ENCODE results near the gene VAT1L.

Gene VAT1L, protein sequence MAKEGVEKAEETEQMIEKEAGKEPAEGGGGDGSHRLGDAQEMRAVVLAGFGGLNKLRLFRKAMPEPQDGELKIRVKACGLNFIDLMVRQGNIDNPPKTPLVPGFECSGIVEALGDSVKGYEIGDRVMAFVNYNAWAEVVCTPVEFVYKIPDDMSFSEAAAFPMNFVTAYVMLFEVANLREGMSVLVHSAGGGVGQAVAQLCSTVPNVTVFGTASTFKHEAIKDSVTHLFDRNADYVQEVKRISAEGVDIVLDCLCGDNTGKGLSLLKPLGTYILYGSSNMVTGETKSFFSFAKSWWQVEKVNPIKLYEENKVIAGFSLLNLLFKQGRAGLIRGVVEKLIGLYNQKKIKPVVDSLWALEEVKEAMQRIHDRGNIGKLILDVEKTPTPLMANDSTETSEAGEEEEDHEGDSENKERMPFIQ

DNA sequence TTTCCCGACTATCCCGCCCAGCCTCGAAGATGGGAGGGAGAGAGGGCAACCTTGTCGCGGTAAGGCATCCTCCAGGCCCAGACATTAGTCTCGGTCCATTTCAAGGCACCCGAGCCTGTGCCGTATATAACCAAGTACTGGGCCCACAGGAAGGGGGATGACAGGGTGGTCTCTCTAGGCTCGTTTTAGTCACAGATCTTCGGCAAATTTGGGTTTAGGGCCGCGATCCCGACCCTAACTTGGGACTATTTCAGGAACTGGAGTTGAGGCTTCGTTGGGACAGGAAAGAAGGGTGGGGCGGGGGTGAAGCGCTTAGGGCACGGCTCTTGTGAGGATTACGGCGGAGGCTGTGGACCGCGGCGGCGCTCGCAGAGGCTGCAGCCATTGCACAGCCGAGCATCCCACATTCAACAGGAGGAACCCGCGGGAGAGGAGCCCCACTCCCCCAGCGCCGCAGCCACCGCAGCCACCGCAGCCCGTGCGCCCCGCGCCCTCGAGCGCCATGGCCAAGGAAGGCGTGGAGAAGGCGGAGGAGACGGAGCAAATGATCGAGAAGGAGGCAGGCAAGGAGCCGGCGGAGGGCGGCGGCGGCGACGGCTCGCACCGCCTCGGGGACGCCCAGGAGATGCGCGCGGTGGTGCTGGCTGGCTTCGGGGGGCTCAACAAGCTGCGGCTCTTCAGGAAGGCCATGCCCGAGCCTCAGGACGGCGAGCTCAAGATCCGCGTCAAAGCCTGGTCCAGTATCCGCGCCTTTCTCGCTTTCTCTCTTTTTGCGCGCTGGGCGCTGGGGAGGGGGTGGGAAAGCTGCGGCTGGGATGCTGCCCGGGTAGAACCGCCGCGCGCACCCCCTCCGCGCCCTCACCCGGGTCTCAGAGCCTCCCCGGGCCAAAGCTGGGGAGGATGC, at the start of gene VAT1L:
TSS of gene VAT1L (plus strand) at position 384 of the 904 bp plus-strand sequence. CDS start at position 503, 119 bp downstream.
- Histone ChIP-seq H3K4me1 (ENCODE audit: control insufficient read depth in 2 of 2, insufficient read depth in 2 of 2, low read length in 2 of 2) (peaks cover 3 to 4% of the 10 kb centered on the region in 2 donors), H3K27ac (ENCODE audit: low read depth in 2 of 2, low read length in 2 of 2) (no peak within 1 kb of the TSS), H3K4me3 (ENCODE audit: low read length in 2 of 2) (peak within 1 kb of the TSS; percentile 37 to 50), H3K9me3 (ENCODE audit: control insufficient read depth in 2 of 2, low read length in 2 of 2) (no peaks in the 10 kb centered on the region), H3K27me3 (ENCODE audit: control insufficient read depth in 2 of 2, insufficient read depth in 2 of 2, low read length in 2 of 2) (peaks cover 35 to 49% of the 10 kb centered on the region in 2 donors), H3K36me3 (ENCODE audit: control insufficient read depth in 2 of 2, insufficient read depth in 2 of 2, low read length in 2 of 2) (no peaks in the 10 kb centered on the region), H3K9ac (ENCODE audit: low read depth in 1 of 2, low read length in 2 of 2) (no peak within 1 kb of the TSS)

DNA sequence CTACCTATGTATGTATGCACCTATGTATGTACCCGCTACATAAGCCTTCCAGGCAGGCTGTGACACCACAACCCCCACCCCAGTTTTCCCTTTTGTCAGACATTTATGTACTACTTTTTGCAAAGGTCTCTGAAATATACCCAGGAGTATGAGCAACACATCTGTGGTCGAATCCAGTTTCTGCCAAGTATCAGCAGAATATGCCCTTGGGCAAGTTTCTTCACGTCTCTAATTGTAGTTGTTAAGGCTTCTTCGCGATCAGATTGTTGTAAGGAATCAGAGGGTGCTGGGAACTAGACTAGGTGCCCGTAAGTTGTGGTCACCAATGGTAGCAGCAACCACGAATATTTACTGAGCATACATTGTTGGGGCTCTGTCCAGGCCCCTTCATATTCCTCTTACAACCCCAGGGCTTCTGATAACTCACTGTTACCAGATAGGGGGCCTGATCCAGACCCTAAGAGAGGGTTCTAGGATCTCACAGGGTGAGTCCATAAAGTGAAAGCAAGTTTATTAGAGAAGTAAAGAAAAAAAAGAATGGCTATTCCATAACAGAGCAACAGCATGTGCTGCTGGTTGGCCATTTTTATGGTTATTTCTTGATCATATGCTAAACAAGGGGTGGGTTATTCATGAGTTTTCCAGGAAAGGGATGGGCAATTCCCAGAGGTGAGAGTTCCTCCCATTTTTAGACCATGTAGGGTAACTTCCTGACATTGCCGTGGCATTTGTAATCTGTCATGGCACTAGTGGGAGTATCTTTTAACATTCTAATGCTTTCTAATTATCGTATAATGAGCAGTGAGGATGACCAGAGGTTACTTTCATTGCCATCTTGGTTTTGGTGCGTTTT, 49.4 kb upstream of the VAT1L start:
- Histone ChIP-seq H3K27me3 (ENCODE audit: control insufficient read depth in 2 of 2, insufficient read depth in 2 of 2, low read length in 2 of 2) (no peaks in the 10 kb centered on the region), H3K36me3 (ENCODE audit: control insufficient read depth in 2 of 2, insufficient read depth in 2 of 2, low read length in 2 of 2) (no peaks in the 10 kb centered on the region), H3K4me3 (ENCODE audit: low read length in 2 of 2) (no peak overlapping the region), H3K4me1 (ENCODE audit: control insufficient read depth in 2 of 2, insufficient read depth in 2 of 2, low read length in 2 of 2) (no peaks in the 10 kb centered on the region), H3K9ac (ENCODE audit: low read depth in 1 of 2, low read length in 2 of 2) (no peak overlapping the region), H3K9me3 (ENCODE audit: control insufficient read depth in 2 of 2, low read length in 2 of 2) (no peaks in the 10 kb centered on the region), H3K27ac (ENCODE audit: low read depth in 2 of 2, low read length in 2 of 2) (no peak overlapping the region)

DNA sequence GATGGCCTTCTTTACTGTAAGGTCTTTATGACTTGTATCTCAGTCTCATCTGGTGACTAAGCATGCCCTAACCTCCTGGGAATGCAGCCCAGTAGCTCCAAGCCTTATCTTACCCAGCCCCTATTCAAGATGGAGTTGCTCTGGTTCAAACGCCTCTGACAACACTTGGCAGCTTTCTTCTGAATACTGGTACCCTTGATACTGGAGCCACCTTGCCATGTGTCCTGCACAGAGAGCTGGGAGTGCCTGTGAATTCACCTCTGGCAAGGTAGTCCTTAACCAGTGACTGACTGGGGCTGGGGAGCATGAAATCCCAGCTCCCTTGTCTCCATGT, 48.8 kb upstream of the VAT1L start:
- Histone ChIP-seq H3K27me3 (ENCODE audit: control insufficient read depth in 2 of 2, insufficient read depth in 2 of 2, low read length in 2 of 2) (no peaks in the 10 kb centered on the region), H3K27ac (ENCODE audit: low read depth in 2 of 2, low read length in 2 of 2) (no peak overlapping the region), H3K36me3 (ENCODE audit: control insufficient read depth in 2 of 2, insufficient read depth in 2 of 2, low read length in 2 of 2) (no peaks in the 10 kb centered on the region), H3K4me1 (ENCODE audit: control insufficient read depth in 2 of 2, insufficient read depth in 2 of 2, low read length in 2 of 2) (no peaks in the 10 kb centered on the region), H3K4me3 (ENCODE audit: low read length in 2 of 2) (no peak overlapping the region), H3K9ac (ENCODE audit: low read depth in 1 of 2, low read length in 2 of 2) (no peak overlapping the region), H3K9me3 (ENCODE audit: control insufficient read depth in 2 of 2, low read length in 2 of 2) (no peaks in the 10 kb centered on the region)

DNA sequence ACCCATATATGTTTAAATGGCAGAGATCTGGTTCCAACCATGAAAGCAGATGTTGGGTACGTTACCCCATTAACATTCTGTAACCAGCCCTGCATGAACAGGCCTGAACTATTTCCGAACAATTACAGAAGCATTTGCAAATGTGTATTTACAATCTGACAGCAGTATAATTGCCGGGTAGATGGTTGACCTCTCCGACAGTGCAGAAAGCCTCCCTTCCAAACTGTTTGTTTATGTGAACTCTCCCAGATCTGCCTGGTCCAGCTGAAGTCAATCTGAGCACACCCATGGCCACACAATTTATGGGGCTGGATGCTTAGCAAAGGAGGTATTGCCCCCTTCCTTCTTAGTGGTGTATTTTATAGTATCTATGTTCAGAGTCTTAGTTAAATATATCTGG, 44.2 kb upstream of the VAT1L start:
- no peaks in the 10 kb centered on the region for H3K27me3 ChIP-seq (ENCODE audit: control insufficient read depth in 2 of 2, insufficient read depth in 2 of 2, low read length in 2 of 2)
- H3K9ac ChIP-seq (ENCODE audit: low read depth in 1 of 2, low read length in 2 of 2), result no peak overlapping the region
- H3K9me3 ChIP-seq (ENCODE audit: control insufficient read depth in 2 of 2, low read length in 2 of 2), result no peaks in the 10 kb centered on the region
- H3K4me3 ChIP-seq (ENCODE audit: low read length in 2 of 2), result no peak overlapping the region
- no peaks in the 10 kb centered on the region for H3K4me1 ChIP-seq (ENCODE audit: control insufficient read depth in 2 of 2, insufficient read depth in 2 of 2, low read length in 2 of 2)
- no peaks in the 10 kb centered on the region for H3K36me3 ChIP-seq (ENCODE audit: control insufficient read depth in 2 of 2, insufficient read depth in 2 of 2, low read length in 2 of 2)
- no peak overlapping the region for H3K27ac ChIP-seq (ENCODE audit: low read depth in 2 of 2, low read length in 2 of 2)

DNA sequence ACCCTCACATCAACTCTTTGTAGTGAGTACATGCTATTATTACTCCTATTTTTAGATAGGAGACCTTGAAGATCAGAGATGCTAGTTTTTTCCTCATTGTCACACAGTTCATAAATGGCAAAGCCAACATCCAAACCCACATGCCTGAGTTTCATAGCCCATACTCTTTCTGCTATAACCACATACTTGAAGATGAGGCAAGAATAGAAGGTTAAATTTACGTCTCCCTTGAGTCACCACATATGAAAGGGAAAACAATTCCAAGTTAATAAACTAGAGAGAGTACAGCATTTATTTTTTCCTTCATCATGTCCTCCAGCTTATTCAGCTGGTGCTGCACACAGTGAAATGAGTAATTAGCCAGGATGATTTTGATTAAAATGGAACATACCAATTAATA, 42.4 kb upstream of the VAT1L start:
- Histone ChIP-seq H3K4me1 (ENCODE audit: control insufficient read depth in 2 of 2, insufficient read depth in 2 of 2, low read length in 2 of 2) (no peaks in the 10 kb centered on the region), H3K36me3 (ENCODE audit: control insufficient read depth in 2 of 2, insufficient read depth in 2 of 2, low read length in 2 of 2) (no peaks in the 10 kb centered on the region), H3K9ac (ENCODE audit: low read depth in 1 of 2, low read length in 2 of 2) (no peak overlapping the region), H3K9me3 (ENCODE audit: control insufficient read depth in 2 of 2, low read length in 2 of 2) (no peaks in the 10 kb centered on the region), H3K4me3 (ENCODE audit: low read length in 2 of 2) (no peak overlapping the region), H3K27ac (ENCODE audit: low read depth in 2 of 2, low read length in 2 of 2) (no peak overlapping the region), H3K27me3 (ENCODE audit: control insufficient read depth in 2 of 2, insufficient read depth in 2 of 2, low read length in 2 of 2) (no peaks in the 10 kb centered on the region)

DNA sequence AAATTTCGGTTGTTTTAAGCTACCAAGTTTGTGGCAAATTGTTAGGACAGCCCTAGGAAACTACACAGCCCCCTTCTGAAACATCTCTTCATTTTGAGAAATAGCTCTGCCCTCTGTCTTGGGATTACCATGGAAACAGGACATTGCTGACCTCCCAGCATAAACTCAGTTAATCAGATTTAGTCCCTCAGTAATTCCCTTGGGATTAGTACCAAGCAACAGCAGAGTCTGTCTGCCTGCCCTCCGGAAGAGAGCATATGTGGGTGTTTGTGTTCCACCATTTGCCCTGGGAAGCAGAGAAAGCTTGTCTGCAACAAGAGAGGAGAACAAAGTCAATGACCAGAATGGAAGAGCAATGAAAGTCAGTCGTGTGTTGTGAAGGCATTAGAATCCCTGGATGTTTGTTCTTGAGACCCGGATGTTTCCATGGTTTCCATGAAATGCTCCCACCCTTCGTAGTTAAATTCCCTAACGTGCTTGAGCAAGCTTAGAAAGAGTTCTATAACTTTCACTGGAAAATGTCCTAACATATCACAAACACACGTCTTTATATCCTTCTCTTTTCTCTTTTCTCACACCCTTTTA, 39.9 kb upstream of the VAT1L start:
- Histone ChIP-seq H3K9ac (ENCODE audit: low read depth in 1 of 2, low read length in 2 of 2) (no peak overlapping the region), H3K9me3 (ENCODE audit: control insufficient read depth in 2 of 2, low read length in 2 of 2) (no peaks in the 10 kb centered on the region), H3K27ac (ENCODE audit: low read depth in 2 of 2, low read length in 2 of 2) (no peak overlapping the region), H3K36me3 (ENCODE audit: control insufficient read depth in 2 of 2, insufficient read depth in 2 of 2, low read length in 2 of 2) (no peaks in the 10 kb centered on the region), H3K27me3 (ENCODE audit: control insufficient read depth in 2 of 2, insufficient read depth in 2 of 2, low read length in 2 of 2) (no peaks in the 10 kb centered on the region), H3K4me1 (ENCODE audit: control insufficient read depth in 2 of 2, insufficient read depth in 2 of 2, low read length in 2 of 2) (no peaks in the 10 kb centered on the region), H3K4me3 (ENCODE audit: low read length in 2 of 2) (no peak overlapping the region)

DNA sequence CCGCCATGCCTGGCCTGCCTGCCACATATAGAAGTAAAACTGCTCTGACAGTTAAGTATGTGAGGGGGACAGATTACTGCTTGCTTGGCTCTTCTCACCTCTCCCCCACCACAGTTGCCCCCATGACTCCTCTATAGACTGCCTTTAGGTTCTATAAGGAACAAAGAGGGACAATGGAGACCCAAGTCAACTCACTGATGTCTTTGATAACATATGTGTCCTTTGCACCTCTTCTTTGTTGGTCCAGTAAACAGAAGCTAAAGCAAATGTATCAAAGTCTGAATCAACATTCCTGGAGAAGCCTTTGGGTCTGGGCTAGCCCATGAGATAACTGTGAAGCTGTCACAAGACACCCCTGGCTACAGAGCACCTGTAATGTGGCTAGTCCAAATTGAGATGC, 38.9 kb upstream of the VAT1L start:
- Histone ChIP-seq H3K4me3 (ENCODE audit: low read length in 2 of 2) (no peak overlapping the region), H3K9ac (ENCODE audit: low read depth in 1 of 2, low read length in 2 of 2) (no peak overlapping the region), H3K9me3 (ENCODE audit: control insufficient read depth in 2 of 2, low read length in 2 of 2) (no peaks in the 10 kb centered on the region), H3K27me3 (ENCODE audit: control insufficient read depth in 2 of 2, insufficient read depth in 2 of 2, low read length in 2 of 2) (no peaks in the 10 kb centered on the region), H3K4me1 (ENCODE audit: control insufficient read depth in 2 of 2, insufficient read depth in 2 of 2, low read length in 2 of 2) (no peaks in the 10 kb centered on the region), H3K27ac (ENCODE audit: low read depth in 2 of 2, low read length in 2 of 2) (no peak overlapping the region), H3K36me3 (ENCODE audit: control insufficient read depth in 2 of 2, insufficient read depth in 2 of 2, low read length in 2 of 2) (no peaks in the 10 kb centered on the region)

DNA sequence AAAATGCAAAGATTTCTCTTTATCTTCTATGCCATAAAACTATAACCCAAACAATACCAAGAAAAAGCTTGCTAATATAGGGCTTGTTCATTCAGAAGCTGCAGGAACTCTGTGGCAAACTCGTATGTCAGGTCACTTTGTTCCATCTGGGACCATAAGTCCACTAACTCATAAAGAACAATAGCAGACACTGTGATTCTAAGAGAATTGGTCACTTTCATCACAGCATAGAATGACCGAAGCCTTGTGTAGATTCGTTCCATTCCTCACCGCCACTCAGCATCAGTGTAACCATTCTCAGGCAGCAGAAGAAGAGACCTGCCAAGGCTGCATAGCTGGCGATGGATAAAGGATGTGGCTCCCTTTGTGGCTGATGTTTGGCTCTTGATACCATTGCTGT, 30.3 kb upstream of the VAT1L start:
- Histone ChIP-seq H3K4me3 (ENCODE audit: low read length in 2 of 2) (no peak overlapping the region), H3K27me3 (ENCODE audit: control insufficient read depth in 2 of 2, insufficient read depth in 2 of 2, low read length in 2 of 2) (no peaks in the 10 kb centered on the region), H3K4me1 (ENCODE audit: control insufficient read depth in 2 of 2, insufficient read depth in 2 of 2, low read length in 2 of 2) (no peaks in the 10 kb centered on the region), H3K36me3 (ENCODE audit: control insufficient read depth in 2 of 2, insufficient read depth in 2 of 2, low read length in 2 of 2) (no peaks in the 10 kb centered on the region), H3K9me3 (ENCODE audit: control insufficient read depth in 2 of 2, low read length in 2 of 2) (no peaks in the 10 kb centered on the region), H3K27ac (ENCODE audit: low read depth in 2 of 2, low read length in 2 of 2) (no peak overlapping the region), H3K9ac (ENCODE audit: low read depth in 1 of 2, low read length in 2 of 2) (no peak overlapping the region)

DNA sequence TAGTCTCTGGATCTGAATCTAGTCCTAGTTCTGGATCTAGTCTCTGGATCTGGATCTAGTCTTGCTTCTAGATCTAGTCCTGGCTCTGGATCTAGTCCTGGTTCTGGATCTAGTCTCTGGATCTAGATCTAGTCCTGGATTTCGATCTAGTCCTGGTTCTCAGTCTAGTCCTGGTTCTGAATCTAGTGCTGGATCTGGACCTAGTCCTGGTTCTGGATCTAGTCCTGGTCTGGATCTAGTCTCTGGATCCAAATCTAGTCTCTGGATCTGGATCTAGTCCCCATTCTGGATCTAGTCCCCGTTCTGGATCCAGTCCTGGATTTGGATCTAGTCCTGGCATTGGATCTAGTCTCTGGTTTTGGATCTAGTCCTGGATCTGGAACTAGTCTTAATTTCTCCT, 29.9 kb upstream of the VAT1L start:
- Histone ChIP-seq H3K27me3 (ENCODE audit: control insufficient read depth in 2 of 2, insufficient read depth in 2 of 2, low read length in 2 of 2) (no peaks in the 10 kb centered on the region), H3K27ac (ENCODE audit: low read depth in 2 of 2, low read length in 2 of 2) (no peak overlapping the region), H3K9ac (ENCODE audit: low read depth in 1 of 2, low read length in 2 of 2) (no peak overlapping the region), H3K4me3 (ENCODE audit: low read length in 2 of 2) (no peak overlapping the region), H3K36me3 (ENCODE audit: control insufficient read depth in 2 of 2, insufficient read depth in 2 of 2, low read length in 2 of 2) (no peaks in the 10 kb centered on the region), H3K9me3 (ENCODE audit: control insufficient read depth in 2 of 2, low read length in 2 of 2) (no peaks in the 10 kb centered on the region), H3K4me1 (ENCODE audit: control insufficient read depth in 2 of 2, insufficient read depth in 2 of 2, low read length in 2 of 2) (no peaks in the 10 kb centered on the region)

Data from mucosa of rectum (tissue), 2 donors.